Measurements from ENCODE around the gene CLASP2.

The CLASP2 gene

DNA sequence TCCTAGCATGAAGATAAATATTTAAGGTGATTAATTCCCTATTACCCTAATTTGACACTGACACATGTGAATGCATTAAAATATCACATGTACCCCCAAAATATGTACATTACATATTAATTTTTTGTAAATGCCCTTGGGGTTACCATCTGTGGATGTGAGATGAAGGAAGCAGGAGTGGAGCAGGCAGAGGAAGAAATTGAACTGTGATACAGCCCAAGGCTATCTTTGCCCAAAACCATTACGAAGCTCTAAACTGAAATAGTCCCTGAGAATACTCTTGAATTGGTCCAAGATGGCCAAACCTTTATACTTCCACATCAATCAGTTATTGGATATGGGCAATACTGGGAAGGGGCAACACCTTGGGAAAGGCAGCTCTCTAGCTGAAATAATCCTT is 105.0 kb downstream of the CLASP2 start:
- 0 out of 2 replicates have a peak, but pooled peaks cover 4% of the 10 kb centered on the region for H3K4me1 ChIP-seq (ENCODE audit: low read length)
- H3K27ac ChIP-seq (ENCODE audit: low read length) = no peak overlapping the region
- TF ChIP-seq, protein P1, sequence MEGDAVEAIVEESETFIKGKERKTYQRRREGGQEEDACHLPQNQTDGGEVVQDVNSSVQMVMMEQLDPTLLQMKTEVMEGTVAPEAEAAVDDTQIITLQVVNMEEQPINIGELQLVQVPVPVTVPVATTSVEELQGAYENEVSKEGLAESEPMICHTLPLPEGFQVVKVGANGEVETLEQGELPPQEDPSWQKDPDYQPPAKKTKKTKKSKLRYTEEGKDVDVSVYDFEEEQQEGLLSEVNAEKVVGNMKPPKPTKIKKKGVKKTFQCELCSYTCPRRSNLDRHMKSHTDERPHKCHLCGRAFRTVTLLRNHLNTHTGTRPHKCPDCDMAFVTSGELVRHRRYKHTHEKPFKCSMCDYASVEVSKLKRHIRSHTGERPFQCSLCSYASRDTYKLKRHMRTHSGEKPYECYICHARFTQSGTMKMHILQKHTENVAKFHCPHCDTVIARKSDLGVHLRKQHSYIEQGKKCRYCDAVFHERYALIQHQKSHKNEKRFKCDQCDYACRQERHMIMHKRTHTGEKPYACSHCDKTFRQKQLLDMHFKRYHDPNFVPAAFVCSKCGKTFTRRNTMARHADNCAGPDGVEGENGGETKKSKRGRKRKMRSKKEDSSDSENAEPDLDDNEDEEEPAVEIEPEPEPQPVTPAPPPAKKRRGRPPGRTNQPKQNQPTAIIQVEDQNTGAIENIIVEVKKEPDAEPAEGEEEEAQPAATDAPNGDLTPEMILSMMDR (IDR thresholded peaks at IDR 0.05; ENCODE audit: low read depth, low read length) = no peak
- TF ChIP-seq EZH2phosphoT487 (IDR thresholded peaks at IDR 0.05; ENCODE audit: low read depth) = no peak
- no peak overlapping the region for H3K9ac ChIP-seq (ENCODE audit: low read length)
- H3K9me3 ChIP-seq (ENCODE audit: insufficient read depth, low read length) = no peaks in the 10 kb centered on the region
- no peak overlapping the region for H2AFZ ChIP-seq (ENCODE audit: low read depth, low read length)
- no peaks in the 10 kb centered on the region for H3K79me2 ChIP-seq (ENCODE audit: low read length)
- H3K4me2 ChIP-seq (ENCODE audit: low read length) = no peak overlapping the region
- H3K27me3 ChIP-seq (ENCODE audit: low read depth, low read length) = no peaks in the 10 kb centered on the region
- H3K4me3 ChIP-seq (ENCODE audit: low read length) = no peak overlapping the region
- H4K20me1 ChIP-seq (ENCODE audit: insufficient read depth, low read length) = no peaks in the 10 kb centered on the region
- no peaks in the 10 kb centered on the region for H3K36me3 ChIP-seq (replicated peaks; ENCODE audit: low read depth, low read length)

DNA sequence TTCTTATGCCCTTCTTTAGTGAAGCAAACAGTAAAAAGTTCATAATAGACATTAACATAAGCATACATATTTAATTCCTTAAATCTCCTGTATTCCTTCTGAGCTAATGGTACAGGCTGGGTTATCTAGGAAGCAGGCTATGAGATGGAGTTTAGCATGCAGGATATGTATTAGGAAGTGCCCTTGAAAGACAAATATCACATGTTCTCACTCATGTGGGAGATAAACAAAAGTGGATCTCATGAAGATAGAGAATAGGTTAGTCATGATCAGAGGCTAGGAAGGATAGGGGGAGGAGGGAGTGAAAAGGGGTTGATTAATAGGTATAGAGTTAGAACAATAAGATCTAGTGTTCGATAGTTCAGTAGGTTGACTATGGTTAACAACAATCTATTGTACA is 105.4 kb downstream of the CLASP2 start:
- no peaks in the 10 kb centered on the region for H4K20me1 ChIP-seq (ENCODE audit: insufficient read depth, low read length)
- H3K9me3 ChIP-seq (ENCODE audit: insufficient read depth, low read length) = no peaks in the 10 kb centered on the region
- TF ChIP-seq, protein P1 (IDR thresholded peaks at IDR 0.05; ENCODE audit: low read depth, low read length) = no peak
- no peak for TF ChIP-seq EZH2phosphoT487 (IDR thresholded peaks at IDR 0.05; ENCODE audit: low read depth)
- no peaks in the 10 kb centered on the region for H3K36me3 ChIP-seq (replicated peaks; ENCODE audit: low read depth, low read length)
- H3K4me3 ChIP-seq (ENCODE audit: low read length) = no peak overlapping the region
- H3K4me1 ChIP-seq (ENCODE audit: low read length) = 0 out of 2 replicates have a peak, but pooled peaks cover 4% of the 10 kb centered on the region
- no peaks in the 10 kb centered on the region for H3K79me2 ChIP-seq (ENCODE audit: low read length)
- no peak overlapping the region for H2AFZ ChIP-seq (ENCODE audit: low read depth, low read length)
- H3K4me2 ChIP-seq (ENCODE audit: low read length) = no peak overlapping the region
- no peaks in the 10 kb centered on the region for H3K27me3 ChIP-seq (ENCODE audit: low read depth, low read length)
- no peak overlapping the region for H3K27ac ChIP-seq (ENCODE audit: low read length)
- H3K9ac ChIP-seq (ENCODE audit: low read length) = no peak overlapping the region

DNA sequence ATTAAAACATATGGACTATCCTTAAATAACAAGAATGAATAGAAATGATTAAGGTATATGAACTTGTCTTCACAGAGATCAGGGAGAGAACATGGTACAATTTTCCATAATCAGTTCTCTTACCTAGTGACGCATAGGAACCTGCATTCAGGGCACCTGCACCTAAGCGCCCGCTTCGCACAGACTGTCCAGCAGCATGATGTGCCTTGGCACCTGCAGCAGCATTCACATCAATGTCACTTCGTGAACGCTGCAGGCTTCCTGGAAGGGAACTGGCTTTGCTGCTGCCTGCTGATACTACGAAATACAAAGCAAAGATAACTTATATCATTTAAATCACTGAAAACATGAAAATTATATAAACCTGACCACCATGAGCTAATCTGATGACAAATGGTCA is 115.2 kb downstream of the CLASP2 start:
- Histone ChIP-seq H3K4me3 (ENCODE audit: low read length) (no peak overlapping the region), H3K4me1 (ENCODE audit: low read length) (no peaks in the 10 kb centered on the region), H4K20me1 (ENCODE audit: insufficient read depth, low read length) (no peaks in the 10 kb centered on the region), H3K27ac (ENCODE audit: low read length) (no peak overlapping the region), H3K36me3 (replicated peaks; ENCODE audit: low read depth, low read length) (peaks cover 34% of the 10 kb centered on the region), H3K9me3 (ENCODE audit: insufficient read depth, low read length) (no peaks in the 10 kb centered on the region), H3K4me2 (ENCODE audit: low read length) (no peak overlapping the region), H2AFZ (ENCODE audit: low read depth, low read length) (no peak overlapping the region), H3K9ac (ENCODE audit: low read length) (no peak overlapping the region), H3K27me3 (ENCODE audit: low read depth, low read length) (no peaks in the 10 kb centered on the region), H3K79me2 (ENCODE audit: low read length) (no peaks in the 10 kb centered on the region)
- TF ChIP-seq EZH2phosphoT487 (IDR thresholded peaks at IDR 0.05; ENCODE audit: low read depth) = no peak
- TF ChIP-seq, protein P1 (IDR thresholded peaks at IDR 0.05; ENCODE audit: low read depth, low read length) = no peak

DNA sequence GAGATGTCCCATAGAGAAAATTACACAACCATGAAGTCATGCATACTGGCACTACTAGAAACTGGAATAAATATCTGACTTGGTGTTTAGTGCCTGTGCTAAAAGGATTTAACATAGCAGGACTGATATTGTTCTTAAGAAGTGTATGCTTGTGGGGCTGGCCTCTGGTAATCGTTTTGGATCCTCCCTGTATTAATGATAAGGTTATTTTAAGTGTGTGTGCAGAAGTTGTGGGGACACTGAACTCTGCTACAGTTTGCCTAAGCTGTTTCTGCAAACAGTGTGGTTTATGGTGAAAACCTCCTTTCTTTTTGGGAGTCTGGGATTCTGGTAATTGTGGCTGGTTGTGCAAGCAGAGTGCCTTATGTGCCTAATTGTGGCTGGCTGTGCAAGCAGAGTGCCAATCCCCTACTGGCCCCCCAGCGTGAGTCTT is 120.8 kb downstream of the CLASP2 start:
- Histone ChIP-seq H2AFZ (ENCODE audit: low read depth, low read length) (no peak overlapping the region), H3K4me2 (ENCODE audit: low read length) (no peak overlapping the region), H3K27ac (ENCODE audit: low read length) (no peak overlapping the region), H3K4me1 (ENCODE audit: low read length) (no peaks in the 10 kb centered on the region), H3K9me3 (ENCODE audit: insufficient read depth, low read length) (no peaks in the 10 kb centered on the region), H3K9ac (ENCODE audit: low read length) (no peak overlapping the region), H3K36me3 (replicated peaks; ENCODE audit: low read depth, low read length) (peaks cover 12% of the 10 kb centered on the region), H3K4me3 (ENCODE audit: low read length) (no peak overlapping the region), H3K27me3 (ENCODE audit: low read depth, low read length) (no peaks in the 10 kb centered on the region), H3K79me2 (ENCODE audit: low read length) (no peaks in the 10 kb centered on the region), H4K20me1 (ENCODE audit: insufficient read depth, low read length) (no peaks in the 10 kb centered on the region)
- TF ChIP-seq, protein P1 (IDR thresholded peaks at IDR 0.05; ENCODE audit: low read depth, low read length) = no peak
- TF ChIP-seq EZH2phosphoT487 (IDR thresholded peaks at IDR 0.05; ENCODE audit: low read depth) = no peak
